ENCODE data around the gene CD74.

CD74 gene

GRCh38 chr5:150377964-150378694 is 34.6 kb downstream of the CD74 start:
- TF ChIP-seq, protein P1, sequence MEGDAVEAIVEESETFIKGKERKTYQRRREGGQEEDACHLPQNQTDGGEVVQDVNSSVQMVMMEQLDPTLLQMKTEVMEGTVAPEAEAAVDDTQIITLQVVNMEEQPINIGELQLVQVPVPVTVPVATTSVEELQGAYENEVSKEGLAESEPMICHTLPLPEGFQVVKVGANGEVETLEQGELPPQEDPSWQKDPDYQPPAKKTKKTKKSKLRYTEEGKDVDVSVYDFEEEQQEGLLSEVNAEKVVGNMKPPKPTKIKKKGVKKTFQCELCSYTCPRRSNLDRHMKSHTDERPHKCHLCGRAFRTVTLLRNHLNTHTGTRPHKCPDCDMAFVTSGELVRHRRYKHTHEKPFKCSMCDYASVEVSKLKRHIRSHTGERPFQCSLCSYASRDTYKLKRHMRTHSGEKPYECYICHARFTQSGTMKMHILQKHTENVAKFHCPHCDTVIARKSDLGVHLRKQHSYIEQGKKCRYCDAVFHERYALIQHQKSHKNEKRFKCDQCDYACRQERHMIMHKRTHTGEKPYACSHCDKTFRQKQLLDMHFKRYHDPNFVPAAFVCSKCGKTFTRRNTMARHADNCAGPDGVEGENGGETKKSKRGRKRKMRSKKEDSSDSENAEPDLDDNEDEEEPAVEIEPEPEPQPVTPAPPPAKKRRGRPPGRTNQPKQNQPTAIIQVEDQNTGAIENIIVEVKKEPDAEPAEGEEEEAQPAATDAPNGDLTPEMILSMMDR (IDR thresholded peaks at IDR 0.05; ENCODE audit: insufficient read depth, low read length, poor library complexity, severe bottlenecking): no peak
- no peak for TF ChIP-seq EZH2phosphoT487 (conservative IDR thresholded peaks at IDR 0.05; ENCODE audit: low read length)
- H3K79me2 ChIP-seq (ENCODE audit: insufficient read depth, low read length): no peaks in the 10 kb centered on the region
- H4K20me1 ChIP-seq (ENCODE audit: low read depth, low read length): no peaks in the 10 kb centered on the region
- H3F3A ChIP-seq (ENCODE audit: insufficient read depth): no peaks in the 10 kb centered on the region
- H3K4me3 ChIP-seq (ENCODE audit: insufficient read depth, low read length, poor library complexity, severe bottlenecking): no peak overlapping the region
- no peak overlapping the region for H2AFZ ChIP-seq (ENCODE audit: low read depth, low read length, severe bottlenecking)
- no peaks in the 10 kb centered on the region for H3K27me3 ChIP-seq (ENCODE audit: low read length)
- H3K4me2 ChIP-seq (ENCODE audit: low read depth, low read length, poor library complexity, severe bottlenecking): no peak overlapping the region
- no peaks in the 10 kb centered on the region for H3K9me2 ChIP-seq (replicated peaks; ENCODE audit: insufficient read depth, low read length)
- H3K27ac ChIP-seq (ENCODE audit: low read depth, low read length): no peak overlapping the region
- peaks cover 7% of the 10 kb centered on the region for H3K36me3 ChIP-seq (ENCODE audit: low read length)
- H3K9me3 ChIP-seq (ENCODE audit: insufficient read depth, low read length): no peaks in the 10 kb centered on the region
- no peak overlapping the region for H3K9ac ChIP-seq (ENCODE audit: low read length)

- Histone ChIP-seq H3K9me3 (ENCODE audit: insufficient read depth, low read length) (no peaks in the 10 kb centered on the region), H3F3A (ENCODE audit: insufficient read depth) (no peaks in the 10 kb centered on the region), H3K27ac (ENCODE audit: low read depth, low read length) (no peak overlapping the region), H3K4me3 (ENCODE audit: insufficient read depth, low read length, poor library complexity, severe bottlenecking) (no peak overlapping the region), H3K27me3 (ENCODE audit: low read length) (no peaks in the 10 kb centered on the region), H3K9ac (ENCODE audit: low read length) (no peak overlapping the region), H3K79me2 (ENCODE audit: insufficient read depth, low read length) (no peaks in the 10 kb centered on the region), H3K9me2 (replicated peaks; ENCODE audit: insufficient read depth, low read length) (no peaks in the 10 kb centered on the region), H3K36me3 (ENCODE audit: low read length) (peaks cover 7% of the 10 kb centered on the region), H2AFZ (ENCODE audit: low read depth, low read length, severe bottlenecking) (no peak overlapping the region), H3K4me2 (ENCODE audit: low read depth, low read length, poor library complexity, severe bottlenecking) (no peak overlapping the region), H4K20me1 (ENCODE audit: low read depth, low read length) (no peaks in the 10 kb centered on the region)
- TF ChIP-seq, protein P1 (IDR thresholded peaks at IDR 0.05; ENCODE audit: insufficient read depth, low read length, poor library complexity, severe bottlenecking): no peak
- TF ChIP-seq EZH2phosphoT487 (conservative IDR thresholded peaks at IDR 0.05; ENCODE audit: low read length): no peak
Measured at GRCh38 chr5:150376799-150377771, 35.6 kb downstream of the CD74 start.

DNA sequence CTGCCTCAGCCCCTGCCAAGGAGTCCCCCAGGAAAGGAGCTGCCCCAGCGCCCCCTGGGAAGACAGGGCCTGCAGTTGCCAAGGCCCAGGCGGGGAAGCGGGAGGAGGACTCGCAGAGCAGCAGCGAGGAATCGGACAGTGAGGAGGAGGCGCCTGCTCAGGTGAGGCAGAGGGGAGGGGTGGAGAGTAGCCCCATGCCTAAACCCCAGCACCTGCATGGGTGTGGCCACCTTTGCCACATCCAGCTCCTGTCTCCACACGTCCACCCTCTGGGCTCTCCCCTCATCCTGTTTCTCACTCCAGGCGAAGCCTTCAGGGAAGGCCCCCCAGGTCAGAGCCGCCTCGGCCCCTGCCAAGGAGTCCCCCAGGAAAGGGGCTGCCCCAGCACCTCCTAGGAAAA is 38.1 kb downstream of the CD74 start:
- Histone ChIP-seq H3K27ac (ENCODE audit: low read depth, low read length) (no peak overlapping the region), H3K36me3 (ENCODE audit: low read length) (peaks cover 7% of the 10 kb centered on the region), H3K79me2 (ENCODE audit: insufficient read depth, low read length) (no peaks in the 10 kb centered on the region), H4K20me1 (ENCODE audit: low read depth, low read length) (no peaks in the 10 kb centered on the region), H2AFZ (ENCODE audit: low read depth, low read length, severe bottlenecking) (no peak overlapping the region), H3K4me2 (ENCODE audit: low read depth, low read length, poor library complexity, severe bottlenecking) (no peak overlapping the region), H3K9ac (ENCODE audit: low read length) (no peak overlapping the region), H3K4me3 (ENCODE audit: insufficient read depth, low read length, poor library complexity, severe bottlenecking) (no peak overlapping the region), H3K27me3 (ENCODE audit: low read length) (no peaks in the 10 kb centered on the region), H3F3A (ENCODE audit: insufficient read depth) (no peaks in the 10 kb centered on the region), H3K9me3 (ENCODE audit: insufficient read depth, low read length) (no peaks in the 10 kb centered on the region), H3K9me2 (replicated peaks; ENCODE audit: insufficient read depth, low read length) (no peaks in the 10 kb centered on the region)
- TF ChIP-seq, protein P1 (IDR thresholded peaks at IDR 0.05; ENCODE audit: insufficient read depth, low read length, poor library complexity, severe bottlenecking): no peak
- no peak for TF ChIP-seq EZH2phosphoT487 (conservative IDR thresholded peaks at IDR 0.05; ENCODE audit: low read length)

Measured in SU-DHL-6 (cell line).